Common myeloid progenitor, CD34-positive (primary cell): ENCODE measurements around the gene BBS7.

Experiments used
- CTCF ChIA-PET: fragments of 350-600 bp; sonication (Branson Sonifier 250); formaldehyde crosslinking; loops from one replicate; lab custom pipeline; 2021; ENCODE audit warnings: antibody characterized with exemption; lab: Charles Lee
- POLR2A ChIA-PET: fragments of 350-600 bp; sonication (Branson Sonifier 250); formaldehyde crosslinking; loops from one replicate; lab custom pipeline; 2021; ENCODE audit warnings: antibody characterized with exemption; lab: Charles Lee
- DNase-seq, 3 donors: peaks; one replicate each; pipeline versions ENCODE4 v3.0.0 to v3.0.0-alpha.2; 2013
- H3K27ac ChIP-seq, 2 experiments: 1 replicate in 1 of 2; 2 replicates in 1 of 2; pipeline ENCODE4 v1.7.0; 2013; ENCODE audit warnings: inconsistent platforms in 2 of 2, low read length in 2 of 2, mild to moderate bottlenecking in 2 of 2, low read depth in 1 of 2, moderate library complexity in 1 of 2; ENCODE audit not compliant: severe bottlenecking in 2 of 2, insufficient read depth in 1 of 2, poor library complexity in 1 of 2
- H3K27me3 ChIP-seq, 5 experiments: replicated peaks in 2 of 5; 1 replicate in 3 of 5; 2 replicates in 2 of 5; pipeline versions ENCODE4 v1.6.1 to v1.7.0; 2013; ENCODE audit warnings: low read length in 4 of 5, mild to moderate bottlenecking in 2 of 5, moderate library complexity in 2 of 5, inconsistent platforms in 1 of 5; ENCODE audit not compliant: insufficient read depth in 5 of 5, control insufficient read depth in 4 of 5
- H3K36me3 ChIP-seq, 4 experiments: 1 replicate in 2 of 4; 2 replicates in 2 of 4; pipeline versions ENCODE4 v1.6.1 to v1.7.0; 2013; ENCODE audit warnings: low read length in 3 of 4, control low read depth in 1 of 4, mild to moderate bottlenecking in 1 of 4; ENCODE audit not compliant: control insufficient read depth in 4 of 4, insufficient read depth in 4 of 4
- H3K4me1 ChIP-seq, 4 experiments: 1 replicate in 3 of 4; 2 replicates in 1 of 4; pipeline versions ENCODE4 v1.6.1 to v1.7.1; 2013; ENCODE audit warnings: low read length in 3 of 4, mild to moderate bottlenecking in 3 of 4, control low read depth in 1 of 4, inconsistent platforms in 1 of 4, moderate library complexity in 1 of 4; ENCODE audit not compliant: control insufficient read depth in 4 of 4, insufficient read depth in 4 of 4; ENCODE audit errors: control extremely low read depth in 1 of 4
- H3K4me3 ChIP-seq, 7 experiments: 1 replicate in 4 of 7; 2 replicates in 3 of 7; pipeline versions ENCODE4 v1.5.1 to v1.7.0; 2013; ENCODE audit warnings: mild to moderate bottlenecking in 7 of 7, low read length in 6 of 7, moderate library complexity in 6 of 7, inconsistent platforms in 2 of 7, low read depth in 2 of 7, control low read depth in 1 of 7; ENCODE audit not compliant: insufficient read depth in 4 of 7, control insufficient read depth in 1 of 7; ENCODE audit errors: extremely low read depth in 1 of 7
- H3K9me3 ChIP-seq, 5 experiments: 1 replicate in 4 of 5; 2 replicates in 1 of 5; pipeline versions ENCODE4 v1.6.1 to v1.7.1; 2013; ENCODE audit warnings: low read length in 4 of 5, mild to moderate bottlenecking in 2 of 5, inconsistent platforms in 1 of 5, low read depth in 1 of 5, moderate library complexity in 1 of 5; ENCODE audit not compliant: control insufficient read depth in 4 of 5, insufficient read depth in 2 of 5; ENCODE audit errors: control extremely low read depth in 1 of 5
- WGBS: methylation state at CpG from one replicate; pipeline ENCODE4 v1.1.5; 2013; ENCODE audit not compliant: insufficient coverage; 5-methylcytosine and 5-hydroxymethylcytosine counted together

The BBS7 gene

DNA sequence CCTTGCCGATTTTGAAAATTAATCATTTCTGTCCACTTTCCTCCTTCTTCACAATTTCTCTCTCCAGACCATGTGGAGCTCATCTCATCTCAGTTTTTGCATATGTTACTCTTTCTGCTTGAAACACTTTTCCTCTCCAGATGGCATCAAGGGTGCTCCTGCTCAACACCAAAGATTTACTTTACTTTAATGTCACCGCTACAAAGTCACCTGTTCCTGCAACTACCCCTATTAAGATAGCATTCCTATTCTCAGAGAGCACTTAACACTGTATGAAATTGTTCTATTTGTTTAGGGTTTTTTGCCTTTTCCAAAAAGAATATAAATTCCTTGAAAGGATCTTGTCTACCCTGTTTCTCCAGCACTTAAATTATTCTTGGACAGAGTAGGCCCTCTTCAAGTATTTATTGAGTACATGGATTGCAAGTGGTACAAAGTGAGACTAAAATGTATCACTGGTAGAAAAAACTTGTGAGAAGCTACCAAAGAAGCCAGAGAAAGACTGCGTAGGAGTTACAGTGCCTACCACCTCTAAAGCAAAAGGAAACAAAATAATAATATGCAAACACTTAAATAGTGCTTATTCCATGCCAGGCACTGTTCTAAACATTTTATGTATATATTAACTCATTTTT is 70.3 kb downstream of the BBS7 start:
- 100% methylated on average over 1 of the region's 3 CpGs for WGBS
- Histone ChIP-seq H3K9me3 (no peaks in the 10 kb centered on the region), H3K27ac (peak overlapping the region in 1 of 2 experiments; percentile 93), H3K4me3 (peak overlapping the region in 3 of 7 experiments; percentile 95 to 100 (median 98)), H3K27me3 (peaks cover 0 to 3% (median 0%) of the 10 kb centered on the region in 5 experiments), H3K36me3 (peaks cover 0 to 22% (median 14%) of the 10 kb centered on the region in 4 experiments), H3K4me1 (peaks cover 4 to 22% (median 9%) of the 10 kb centered on the region in 4 experiments)
- no peak for DNase-seq
- CTCF ChIA-PET, result no interaction called here
- POLR2A ChIA-PET, result interaction anchor here (0.6 kb wide), 1 partner anchor 355 kb away, joined by 5 read pairs; no protein-coding TSS in a partner anchor

- CTCF ChIA-PET, result no interaction called here
- DNase-seq, result peak in 2 of 3 donors; percentile 29 to 38
- H3K9me3 ChIP-seq, result no peaks in the 10 kb centered on the region
- peaks cover 4 to 22% (median 9%) of the 10 kb centered on the region in 4 experiments for H3K4me1 ChIP-seq
- H3K4me3 ChIP-seq, result peak overlapping the region in 1 of 7 experiments; percentile 32
- H3K27me3 ChIP-seq, result peaks cover 0 to 7% (median 0%) of the 10 kb centered on the region in 5 experiments
- POLR2A ChIA-PET, result no interaction called here
- H3K36me3 ChIP-seq, result peaks cover 0 to 16% (median 9%) of the 10 kb centered on the region in 4 experiments
- WGBS, result 0% methylated on average over 1 of the region's 2 CpGs
- H3K27ac ChIP-seq, result peak overlapping the region in 1 of 2 experiments; percentile 40
Measured at GRCh38 chr4:121799208-121799823, 71.0 kb downstream of the BBS7 start.

- CTCF ChIA-PET, result no interaction called here
- no peak overlapping the region for H3K27ac ChIP-seq
- no peak for DNase-seq
- H3K36me3 ChIP-seq, result no peaks in the 10 kb centered on the region
- POLR2A ChIA-PET, result no interaction called here
- H3K9me3 ChIP-seq, result no peaks in the 10 kb centered on the region
- H3K4me3 ChIP-seq, result no peak overlapping the region
- H3K27me3 ChIP-seq, result peaks cover 0 to 7% (median 0%) of the 10 kb centered on the region in 5 experiments
- H3K4me1 ChIP-seq, result peaks cover 0 to 12% (median 5%) of the 10 kb centered on the region in 4 experiments
Measured at GRCh38 chr4:121796283-121796682, 74.0 kb downstream of the BBS7 start.

- CTCF ChIA-PET, result no interaction called here
- no peaks in the 10 kb centered on the region for H3K9me3 ChIP-seq
- POLR2A ChIA-PET, result no interaction called here
- no peak overlapping the region for H3K4me3 ChIP-seq
- no peak overlapping the region for H3K27ac ChIP-seq
- H3K27me3 ChIP-seq, result peaks cover 0 to 7% (median 0%) of the 10 kb centered on the region in 5 experiments
- H3K36me3 ChIP-seq, result no peaks in the 10 kb centered on the region
- peak; percentile 19 to 68 (median 42) for DNase-seq
- 92% methylated on average over 4 of the region's 5 CpGs for WGBS
- peaks cover 0 to 4% (median 1%) of the 10 kb centered on the region in 4 experiments for H3K4me1 ChIP-seq
Measured at GRCh38 chr4:121794505-121795188, 75.6 kb downstream of the BBS7 start.

DNA sequence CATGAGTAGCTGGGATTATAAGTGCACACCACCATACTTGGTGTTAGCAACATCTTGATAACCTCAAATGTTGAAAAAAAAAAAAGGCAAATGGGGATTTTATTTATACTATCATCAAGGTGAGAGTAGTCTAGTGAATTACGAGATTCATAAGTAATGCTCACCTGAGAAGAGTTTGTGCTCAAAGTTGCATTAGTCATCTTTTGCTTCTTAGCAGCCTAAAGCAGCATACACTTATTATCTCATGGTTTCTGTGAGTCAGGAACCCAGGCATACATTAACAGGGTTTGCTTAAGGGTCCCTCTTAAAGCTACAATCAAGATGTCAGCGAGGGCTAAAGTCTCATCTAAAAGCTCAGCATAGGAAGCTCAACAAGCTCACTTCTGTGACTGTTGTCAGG is 77.3 kb downstream of the BBS7 start:
- DNase-seq, result no peak
- no peaks in the 10 kb centered on the region for H3K9me3 ChIP-seq
- H3K36me3 ChIP-seq, result no peaks in the 10 kb centered on the region
- H3K4me1 ChIP-seq, result no peaks in the 10 kb centered on the region
- POLR2A ChIA-PET, result no interaction called here
- CTCF ChIA-PET, result no interaction called here
- WGBS, result 100% methylated on average over 2 of the region's 2 CpGs
- no peak overlapping the region for H3K27ac ChIP-seq
- no peak overlapping the region for H3K4me3 ChIP-seq
- H3K27me3 ChIP-seq, result peaks cover 0 to 7% (median 0%) of the 10 kb centered on the region in 5 experiments

DNA sequence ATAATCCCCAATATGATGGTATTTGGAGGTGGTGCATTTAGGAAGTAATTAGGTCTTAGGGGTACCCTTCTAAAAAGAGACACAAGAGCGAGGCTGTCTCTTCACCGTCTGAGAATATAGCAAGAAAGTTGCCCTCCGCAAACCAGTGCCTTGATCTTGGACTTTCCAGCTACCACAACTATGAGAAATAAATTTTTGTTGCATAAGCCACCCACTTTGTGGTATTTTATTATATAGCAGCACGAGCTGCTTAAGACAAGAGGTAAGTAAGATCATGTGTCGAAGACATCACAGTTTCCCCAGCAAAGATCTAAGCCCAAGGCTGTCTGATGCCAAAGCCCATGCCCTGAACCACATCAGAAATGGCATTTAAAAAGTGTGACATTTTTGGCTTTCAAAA is 78.8 kb downstream of the BBS7 start:
- Histone ChIP-seq H3K4me3 (no peak overlapping the region), H3K27ac (no peak overlapping the region), H3K4me1 (no peaks in the 10 kb centered on the region), H3K36me3 (no peaks in the 10 kb centered on the region), H3K27me3 (peaks cover 0 to 7% (median 0%) of the 10 kb centered on the region in 5 experiments), H3K9me3 (no peaks in the 10 kb centered on the region)
- POLR2A ChIA-PET, result no interaction called here
- WGBS, result 100% methylated on average over 3 of the region's 5 CpGs
- no peak for DNase-seq
- CTCF ChIA-PET, result no interaction called here

DNA sequence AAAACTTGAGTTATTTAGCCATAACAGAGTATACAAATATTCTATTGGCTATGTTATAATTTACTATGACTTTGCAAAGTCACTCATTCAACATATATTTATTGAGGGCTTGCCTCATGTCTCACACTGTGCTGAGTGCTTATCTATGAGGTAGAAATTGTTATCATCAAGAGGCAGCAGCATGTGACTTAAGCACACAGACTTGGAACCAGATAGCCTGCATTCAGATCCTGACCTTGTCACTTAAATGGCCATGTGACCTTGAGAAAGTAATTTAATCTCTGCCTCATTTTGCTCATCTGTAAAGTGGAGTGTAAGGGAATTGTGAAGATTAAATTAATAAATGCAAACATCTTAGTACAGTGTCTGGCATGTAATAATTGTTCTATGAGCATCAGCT is 79.3 kb downstream of the BBS7 start:
- no peaks in the 10 kb centered on the region for H3K9me3 ChIP-seq
- peak in 2 of 3 donors; percentile 15 to 44 for DNase-seq
- peaks cover 0 to 5% (median 0%) of the 10 kb centered on the region in 5 experiments for H3K27me3 ChIP-seq
- ChIA-PET POLR2A (no interaction called here), CTCF (no interaction called here)
- no peak overlapping the region for H3K27ac ChIP-seq
- no peaks in the 10 kb centered on the region for H3K4me1 ChIP-seq
- no peaks in the 10 kb centered on the region for H3K36me3 ChIP-seq
- no peak overlapping the region for H3K4me3 ChIP-seq
